GM23248 (cell line): Measurements from ENCODE around the gene ZNF416.

Experiments used
- EZH2 ChIP-seq: fragments of 200-600 bp; sonication (generic); IDR thresholded peaks from 2 replicates; pipeline ENCODE4 v1.6.1; 2018; ENCODE audit warnings: antibody characterized with exemption, mild to moderate bottlenecking; ENCODE audit not compliant: insufficient read depth, poor library complexity, severe bottlenecking
- EZH2phosphoT487 ChIP-seq: fragments of 200-600 bp; sonication (generic); IDR thresholded peaks from 2 replicates; pipeline ENCODE4 v1.6.1; 2018; ENCODE audit warnings: antibody characterized with exemption, moderate library complexity, mild to moderate bottlenecking, low read depth; ENCODE audit not compliant: insufficient read depth

DNA sequence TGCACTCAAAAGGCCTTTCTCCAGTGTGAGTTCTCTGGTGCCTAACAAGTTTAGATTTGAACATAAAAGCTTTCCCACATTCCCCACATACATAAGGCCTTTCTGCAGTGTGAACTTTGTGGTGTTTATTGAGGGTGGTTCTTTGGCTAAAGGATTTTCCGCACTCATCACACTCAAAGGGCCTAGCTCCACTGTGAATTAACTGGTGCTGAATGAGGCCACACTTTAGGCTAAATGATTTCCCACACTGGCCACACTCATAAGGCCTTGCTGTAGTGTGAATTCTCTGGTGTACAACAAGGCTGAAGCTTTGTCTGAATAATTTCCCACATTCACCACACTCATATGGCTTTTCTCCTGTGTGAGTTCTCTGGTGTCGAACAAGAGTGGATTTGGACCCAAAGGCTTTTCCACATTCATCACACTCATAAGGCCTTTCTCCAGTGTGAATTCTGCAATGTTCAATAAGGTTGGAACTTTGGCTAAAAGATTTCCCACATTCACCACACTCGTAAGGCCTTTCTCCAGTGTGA, 6.2 kb downstream of the ZNF416 start:
- TF ChIP-seq EZH2 (no peak), EZH2phosphoT487 (no peak)
